ENCODE measurements around the gene RYR2. TPM values are rescaled to one million over a fixed set of nuclear protein-coding genes. Genes with fewer than 3 reads are reported as not detected.

RYR2 gene
- total RNA-seq, 4 donors from 2014 or later = 0.13 to 2.5 (median 0.88) TPM

- H3K27me3 ChIP-seq = no peaks in the 10 kb centered on the region
- no peak for DNase-seq
- TF ChIP-seq POLR2A (IDR thresholded peaks at IDR 0.05) (no peak), CTCF (IDR thresholded peaks at IDR 0.05) (no peak)
- H3K4me1 ChIP-seq = no peaks in the 10 kb centered on the region
- H3K36me3 ChIP-seq = no peaks in the 10 kb centered on the region
- H3K4me3 ChIP-seq = no peak overlapping the region
- H3K27ac ChIP-seq = no peak overlapping the region
- no peaks in the 10 kb centered on the region for H3K9me3 ChIP-seq
Measured at GRCh38 chr1:237029850-237030535, 12.0 kb upstream of the RYR2 start.

- Histone ChIP-seq H3K4me1 (no peaks in the 10 kb centered on the region), H3K27me3 (no peaks in the 10 kb centered on the region), H3K27ac (peak overlapping the region in 1 of 4 donors; percentile 39), H3K9me3 (no peaks in the 10 kb centered on the region), H3K4me3 (no peak overlapping the region), H3K36me3 (no peaks in the 10 kb centered on the region)
- no peak for TF ChIP-seq POLR2A (IDR thresholded peaks at IDR 0.05)
- TF ChIP-seq CTCF (IDR thresholded peaks at IDR 0.05) = no peak
- no peak for DNase-seq
Measured at GRCh38 chr1:237031480-237031879, 10.5 kb upstream of the RYR2 start.

GRCh38 chr1:237032029-237032428, 10.0 kb upstream of the RYR2 start:
- no peak for DNase-seq
- no peaks in the 10 kb centered on the region for H3K4me1 ChIP-seq
- H3K36me3 ChIP-seq = no peaks in the 10 kb centered on the region
- no peak overlapping the region for H3K4me3 ChIP-seq
- TF ChIP-seq POLR2A (IDR thresholded peaks at IDR 0.05) (no peak), CTCF (IDR thresholded peaks at IDR 0.05) (no peak)
- peak overlapping the region in 1 of 4 donors; percentile 39 for H3K27ac ChIP-seq
- H3K27me3 ChIP-seq = no peaks in the 10 kb centered on the region
- no peaks in the 10 kb centered on the region for H3K9me3 ChIP-seq

GRCh38 chr1:237033061-237033460, 8.9 kb upstream of the RYR2 start:
- Histone ChIP-seq H3K9me3 (no peaks in the 10 kb centered on the region), H3K36me3 (no peaks in the 10 kb centered on the region), H3K27me3 (no peaks in the 10 kb centered on the region), H3K4me3 (no peak overlapping the region), H3K27ac (no peak overlapping the region), H3K4me1 (no peaks in the 10 kb centered on the region)
- no peak for TF ChIP-seq CTCF (IDR thresholded peaks at IDR 0.05)
- no peak for TF ChIP-seq POLR2A (IDR thresholded peaks at IDR 0.05)
- no peak for DNase-seq

- Histone ChIP-seq H3K36me3 (no peaks in the 10 kb centered on the region), H3K4me3 (no peak overlapping the region), H3K4me1 (no peaks in the 10 kb centered on the region), H3K9me3 (no peaks in the 10 kb centered on the region), H3K27me3 (no peaks in the 10 kb centered on the region), H3K27ac (no peak overlapping the region)
- TF ChIP-seq CTCF (IDR thresholded peaks at IDR 0.05) (no peak), POLR2A (IDR thresholded peaks at IDR 0.05) (no peak)
- no peak for DNase-seq
Measured at GRCh38 chr1:237033804-237034203, 8.2 kb upstream of the RYR2 start.

- Histone ChIP-seq H3K27ac (no peak overlapping the region), H3K9me3 (no peaks in the 10 kb centered on the region), H3K27me3 (no peaks in the 10 kb centered on the region), H3K4me1 (no peaks in the 10 kb centered on the region), H3K4me3 (no peak overlapping the region), H3K36me3 (no peaks in the 10 kb centered on the region)
- no peak for DNase-seq
- TF ChIP-seq POLR2A (IDR thresholded peaks at IDR 0.05) (no peak), CTCF (IDR thresholded peaks at IDR 0.05) (no peak)
Measured at GRCh38 chr1:237035759-237036158, 6.2 kb upstream of the RYR2 start.
